ENCODE data around the gene PHF13.

GRCh38 chr1:6668503-6668902, 55.0 kb downstream of the PHF13 start:
- TF ChIP-seq POLR2A (IDR thresholded peaks at IDR 0.05; ENCODE audit: low read length) (no peak), GATA1 (IDR thresholded peaks at IDR 0.05; ENCODE audit: low read depth, low read length) (no peak)

Measured in erythroblast (primary cell).